SKM-1 treated with dmso at 0.1 percent for 144 hours (cell line): ENCODE results near the gene ST7.
"Not testable (repeated sequence)": the region's sequence is repeated elsewhere in the genome, so short reads cannot be mapped to it uniquely, and the experiment has no call there.

Experiments
- DNase-seq: peaks from one replicate; lab custom pipeline; 2025; ENCODE audit not compliant: unreplicated experiment; lab: John Stamatoyannopoulos, UW

The ST7 gene

DNA sequence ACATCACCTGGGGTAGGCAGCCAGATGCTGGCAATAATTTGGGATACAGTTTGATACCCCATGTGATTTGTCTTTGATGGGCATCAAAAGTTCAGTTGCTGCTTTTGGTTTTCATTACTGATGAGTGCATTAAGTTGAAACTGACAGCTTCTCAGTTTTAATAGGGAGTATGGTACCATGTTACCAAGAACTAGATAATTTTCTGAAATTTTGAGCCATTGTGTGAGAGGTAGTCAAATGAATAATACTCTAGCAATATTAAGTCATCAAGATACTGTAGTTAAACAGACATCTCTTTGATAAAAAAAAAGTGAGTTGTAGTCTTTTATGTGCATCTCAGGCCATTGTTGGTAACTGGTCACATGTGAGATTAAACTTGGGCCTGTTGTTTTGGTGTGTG is 71.5 kb downstream of the ST7 start:
- DNase-seq, result no peak

DNA sequence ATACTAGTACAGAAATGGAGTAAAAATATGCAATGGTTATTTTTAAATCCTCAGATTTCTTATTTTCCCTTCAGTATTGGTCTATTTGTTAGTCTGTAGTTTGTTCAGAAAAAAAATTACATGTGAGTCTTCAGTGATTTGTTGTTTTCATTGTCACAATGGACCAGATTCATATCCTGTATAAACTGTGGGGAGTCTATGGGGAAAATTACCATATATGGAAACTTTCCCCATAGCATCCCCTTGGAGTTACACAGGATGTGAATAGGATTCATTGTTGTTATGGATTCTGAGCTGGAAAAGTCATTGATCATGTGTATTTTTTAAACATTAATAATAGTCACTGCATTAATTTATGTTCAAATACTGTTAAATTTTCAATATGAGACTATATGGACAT is 72.6 kb downstream of the ST7 start:
- DNase-seq, result no peak

DNA sequence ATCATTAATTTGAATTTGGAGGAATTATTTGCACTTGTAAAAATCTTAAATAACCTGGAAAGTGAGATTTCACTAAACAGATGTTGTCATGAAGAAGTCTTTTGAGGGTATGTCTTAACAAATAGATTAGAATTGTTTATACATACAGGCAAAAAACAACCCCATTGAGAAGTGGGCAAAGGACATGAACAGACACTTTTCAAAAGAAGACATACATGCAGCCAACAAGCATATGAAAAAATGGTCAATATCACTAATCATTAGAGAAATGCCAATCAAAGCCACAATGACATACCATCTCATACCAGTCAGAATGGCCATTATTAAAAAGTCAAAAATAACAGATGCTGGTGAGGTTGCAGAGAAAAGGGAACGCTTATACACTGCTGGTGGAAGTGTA is 77.0 kb downstream of the ST7 start:
- not testable (repeated sequence) for DNase-seq

DNA sequence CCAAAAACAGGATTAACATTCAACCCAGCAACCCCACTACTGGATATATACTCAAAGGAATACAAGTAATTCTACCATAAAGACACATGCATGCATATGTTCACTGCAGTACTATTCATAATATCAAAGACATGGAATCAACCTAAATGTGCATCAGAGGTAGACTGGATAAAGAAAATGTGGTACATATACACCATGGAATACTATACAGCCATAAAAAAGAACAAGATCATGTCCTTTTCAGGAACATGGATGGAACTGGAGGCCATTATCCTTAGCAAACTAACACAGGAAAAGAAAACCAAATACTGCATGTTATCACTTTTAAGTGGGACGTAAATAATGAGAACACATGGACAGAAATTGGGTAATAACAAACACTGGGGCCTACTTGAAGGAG is 77.5 kb downstream of the ST7 start:
- DNase-seq, result not testable (repeated sequence)

DNA sequence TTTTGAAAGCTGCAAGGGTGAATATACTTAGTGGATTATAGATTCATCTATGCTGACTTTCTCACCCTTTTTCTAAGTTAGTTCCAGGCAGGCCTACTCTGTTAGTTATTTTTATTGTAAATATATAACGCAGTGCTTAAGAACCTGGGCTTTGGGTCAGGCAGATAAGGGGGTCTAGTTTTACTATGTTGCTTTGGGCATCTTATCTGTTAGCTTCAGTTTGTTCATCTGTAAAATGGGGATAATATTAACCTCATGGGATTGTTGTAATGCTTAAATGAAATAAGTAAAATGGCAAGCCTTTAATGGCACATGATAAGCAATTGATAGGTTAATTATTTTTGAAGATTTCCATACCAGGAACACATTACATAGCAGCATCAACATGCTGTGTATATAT is 79.5 kb downstream of the ST7 start:
- DNase-seq, result no peak

DNA sequence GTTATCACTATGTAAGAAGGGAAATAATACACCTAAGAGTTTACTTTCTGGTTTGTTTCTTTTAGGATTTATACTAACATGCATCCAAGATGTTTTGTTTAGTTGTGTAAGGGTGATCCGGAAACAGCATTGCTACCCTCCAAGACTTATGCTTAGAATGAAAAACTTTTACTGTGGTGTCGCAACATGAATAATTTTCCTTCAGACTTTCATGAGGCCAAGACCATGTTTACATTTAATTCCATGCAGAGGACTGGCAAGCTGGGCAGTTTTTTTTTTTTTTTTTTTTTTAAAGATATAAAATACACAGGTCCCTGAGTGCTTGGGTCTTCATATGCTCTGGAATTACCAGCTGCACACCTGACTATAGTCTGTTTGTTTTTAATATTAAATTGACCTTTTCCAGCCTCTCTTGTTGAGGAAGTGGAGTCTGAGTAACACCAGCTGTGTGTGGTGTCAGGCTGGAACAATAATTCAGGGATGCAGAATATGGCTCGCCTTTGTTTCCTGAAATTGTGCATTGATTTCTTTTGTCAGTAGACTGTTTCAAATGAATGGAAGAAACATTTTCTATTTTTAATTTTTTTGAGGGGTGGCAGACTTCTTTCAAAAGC is 81.7 kb downstream of the ST7 start:
- no peak for DNase-seq

DNA sequence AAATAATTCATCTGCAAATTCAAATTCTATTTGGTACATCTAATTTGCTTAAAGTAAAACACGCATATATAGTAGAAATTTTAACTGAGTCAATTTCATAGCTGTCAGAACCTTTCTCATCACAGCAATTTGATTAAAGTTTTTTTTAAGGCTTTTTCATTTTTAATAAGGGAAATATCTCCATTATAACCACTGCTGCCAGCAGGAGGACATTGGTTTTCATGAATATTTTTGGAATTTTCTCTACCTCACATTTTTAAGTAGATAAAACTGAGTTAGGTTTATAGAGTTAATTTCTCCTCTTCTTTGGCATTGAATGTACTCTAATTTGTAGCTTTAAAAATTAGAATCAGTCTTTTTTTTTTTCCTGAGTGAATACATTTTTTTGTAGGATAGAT is 82.2 kb downstream of the ST7 start:
- DNase-seq, result no peak

DNA sequence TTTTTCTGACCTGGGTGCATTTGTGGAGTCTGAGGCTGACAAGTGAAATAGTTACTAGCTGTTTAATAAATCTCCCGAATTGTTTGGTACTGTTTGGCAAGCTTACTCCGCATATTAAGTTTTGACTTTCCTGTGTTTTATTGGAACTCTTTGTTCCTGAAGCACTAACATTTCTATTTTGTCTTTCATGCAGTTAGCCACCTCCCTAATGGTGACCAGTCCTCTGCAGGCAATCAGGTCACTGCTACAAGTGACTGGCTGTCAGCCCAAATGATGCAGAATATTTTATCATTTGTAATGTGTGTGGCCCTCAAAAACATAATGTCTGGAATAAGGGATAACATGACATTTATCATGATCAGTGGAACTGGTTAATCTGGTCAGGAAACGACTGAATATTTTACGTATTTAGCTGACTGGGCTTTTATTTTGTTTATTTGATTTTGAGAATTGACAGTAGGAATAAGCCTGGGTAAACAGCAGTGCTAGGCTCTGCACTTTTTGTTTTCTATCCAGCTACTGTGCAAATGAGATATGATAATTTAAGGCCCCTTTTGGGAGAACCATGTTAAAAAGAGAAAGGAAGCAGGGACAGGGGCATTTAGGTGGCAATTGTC is 82.9 kb downstream of the ST7 start:
- DNase-seq, result no peak

DNA sequence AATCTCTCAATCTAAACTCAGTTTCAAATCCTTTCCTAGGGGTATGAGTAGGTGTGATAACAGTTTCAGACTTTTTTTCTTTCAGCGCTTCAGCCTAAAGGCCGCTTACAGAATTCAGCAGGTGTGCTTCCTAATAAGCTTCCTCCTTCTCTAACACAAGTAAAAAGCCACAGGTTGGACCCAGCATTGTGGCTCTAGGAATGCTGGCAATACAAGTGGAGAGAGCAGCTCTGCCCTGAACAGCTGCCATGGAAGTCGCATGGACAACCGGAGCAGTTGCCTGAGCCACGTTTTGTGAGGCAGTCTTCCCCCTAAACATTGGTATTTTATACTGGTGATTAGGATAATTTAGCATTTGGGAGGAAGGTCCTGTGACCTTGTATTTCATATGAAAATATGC is 83.5 kb downstream of the ST7 start:
- no peak for DNase-seq

DNA sequence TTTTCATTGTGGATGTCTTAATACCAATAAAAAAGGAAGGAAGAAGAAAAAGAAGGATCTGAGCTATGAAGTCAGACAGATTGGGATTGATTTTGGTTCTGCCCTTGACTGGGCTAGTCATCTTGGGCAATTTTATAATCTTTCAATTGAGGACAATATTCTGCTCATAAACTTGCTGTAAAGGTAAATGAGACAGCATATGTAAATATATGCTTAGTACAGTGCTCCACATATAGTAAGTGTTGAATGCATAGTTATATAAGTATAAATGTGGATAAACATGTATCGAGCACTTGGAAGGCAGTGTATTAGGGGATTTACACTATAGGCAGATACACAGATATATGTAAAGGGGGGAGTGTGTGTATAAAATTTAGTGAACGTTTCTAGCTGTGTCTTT is 85.1 kb downstream of the ST7 start:
- DNase-seq, result no peak

DNA sequence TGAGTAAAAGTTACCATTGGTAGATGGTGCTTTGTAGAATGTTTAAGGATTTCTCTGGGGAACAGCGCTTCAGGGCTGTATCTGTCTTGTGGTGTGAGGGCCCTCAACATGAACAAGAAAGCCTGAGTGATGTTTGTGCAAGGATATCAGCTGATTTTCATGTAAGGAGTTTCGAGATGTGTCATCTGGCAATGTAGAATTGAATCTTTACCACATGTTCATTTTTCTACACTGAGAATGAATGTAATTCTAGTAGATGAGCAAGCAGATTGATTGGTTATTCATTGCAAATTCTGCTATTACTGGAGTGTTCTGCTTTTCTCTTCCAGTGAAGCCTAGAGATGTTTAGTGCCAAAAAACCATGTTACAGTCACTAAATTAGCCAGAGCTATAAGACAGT is 87.7 kb downstream of the ST7 start:
- DNase-seq, result no peak

DNA sequence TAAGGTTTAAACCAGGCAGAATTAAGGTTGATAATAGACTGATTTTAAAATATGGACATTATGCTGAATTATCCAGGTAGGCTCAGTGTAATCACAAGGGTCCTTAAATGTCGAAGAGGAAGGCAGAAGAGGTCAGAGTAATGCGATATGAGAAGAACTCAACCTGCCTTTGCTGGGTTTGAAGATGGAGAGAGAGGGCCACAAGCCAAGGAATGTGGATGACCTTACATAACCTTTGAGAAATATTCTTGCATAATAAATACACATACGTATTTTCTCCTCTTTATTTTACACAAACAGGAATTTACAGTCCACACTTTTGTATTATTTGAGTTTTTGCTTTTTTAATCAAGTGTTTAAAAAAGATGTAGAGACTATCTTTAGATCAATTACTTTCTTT is 88.5 kb downstream of the ST7 start:
- no peak for DNase-seq

DNA sequence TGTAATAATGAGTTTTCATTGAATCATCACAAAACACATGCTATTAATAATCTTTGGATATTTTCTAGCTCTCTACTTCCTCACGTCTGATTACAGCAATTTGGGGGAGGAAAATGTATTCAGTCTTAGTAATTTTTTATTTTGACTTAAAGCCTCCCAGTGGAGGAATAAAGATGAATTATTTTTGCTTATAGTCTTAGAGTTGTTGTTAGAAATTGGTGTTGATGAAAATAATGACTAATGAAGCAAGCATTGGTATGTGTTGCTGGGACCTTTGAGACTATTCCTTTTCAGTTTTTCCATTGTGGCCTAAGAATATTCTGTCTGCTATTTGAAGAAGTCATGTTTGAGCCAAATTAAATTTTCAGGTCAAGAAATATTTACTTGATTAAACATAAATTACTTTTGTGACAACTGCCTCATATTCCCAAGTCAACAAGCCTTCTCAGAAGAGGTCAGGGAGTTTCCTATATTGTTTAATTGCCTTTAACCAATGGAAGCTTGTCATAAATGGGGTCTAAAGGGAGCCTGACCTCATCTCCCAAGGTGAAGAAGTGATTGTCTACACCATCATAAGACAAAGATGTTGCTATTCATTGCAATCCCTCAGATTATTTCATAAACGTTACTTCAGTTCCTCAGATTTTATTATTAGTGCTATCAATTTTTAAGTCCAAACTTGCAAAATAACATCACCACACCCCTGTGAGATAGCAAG is 90.0 kb downstream of the ST7 start:
- DNase-seq, result no peak

DNA sequence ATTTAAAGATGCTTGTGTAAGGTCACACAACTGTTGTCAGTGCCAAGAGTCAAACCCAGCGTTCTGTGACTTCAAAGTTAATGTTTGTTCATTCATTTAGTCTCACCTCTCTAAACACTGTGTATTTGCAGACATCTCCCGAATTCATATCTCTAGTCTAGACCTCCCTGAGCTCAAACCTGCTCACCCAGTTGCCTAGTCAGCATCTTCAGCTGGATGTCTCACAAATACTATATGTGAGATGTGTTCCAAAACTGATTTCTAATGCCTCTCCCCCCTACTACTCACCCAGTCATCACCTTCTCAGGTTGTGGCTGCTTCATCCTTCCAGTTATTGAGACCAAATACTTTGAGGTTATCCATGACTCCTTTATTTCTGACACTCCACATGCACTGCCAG is 91.4 kb downstream of the ST7 start:
- DNase-seq, result no peak

DNA sequence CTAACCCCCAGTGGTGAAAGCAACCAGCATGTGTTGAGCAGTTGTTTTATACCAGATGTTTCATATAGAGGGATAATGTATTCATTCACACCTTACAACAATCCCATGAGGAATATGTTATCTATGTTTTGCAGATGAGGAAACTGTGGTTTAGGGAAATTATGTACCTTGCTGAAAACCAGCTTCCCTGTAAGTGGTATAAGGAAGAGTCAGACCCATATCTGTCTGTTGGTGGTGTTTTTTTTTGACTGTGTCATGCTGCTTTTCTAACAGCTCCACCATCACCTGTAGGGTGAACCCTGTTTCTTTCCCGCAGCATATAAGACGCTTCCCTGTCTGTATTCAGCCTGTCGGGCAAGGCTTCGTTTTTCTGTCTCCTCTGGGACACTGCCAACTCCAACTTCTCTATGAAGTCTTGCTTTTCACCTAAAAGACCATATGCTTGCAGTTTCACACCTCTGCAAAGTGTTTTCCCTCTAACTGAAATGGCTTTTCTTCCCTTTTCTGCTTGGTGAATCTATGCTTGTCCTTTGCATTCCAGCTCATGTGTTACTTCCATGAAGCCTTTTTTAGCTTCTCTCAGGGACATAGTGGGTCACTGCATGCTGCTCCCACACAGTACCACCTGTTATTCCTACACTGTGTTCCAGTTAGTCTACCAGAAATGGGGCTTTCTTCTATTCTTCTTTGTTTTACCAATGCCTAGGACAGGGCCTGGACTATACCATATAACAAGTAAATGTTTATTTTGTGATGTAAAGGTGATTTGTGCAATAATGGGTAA is 92.8 kb downstream of the ST7 start:
- no peak for DNase-seq

DNA sequence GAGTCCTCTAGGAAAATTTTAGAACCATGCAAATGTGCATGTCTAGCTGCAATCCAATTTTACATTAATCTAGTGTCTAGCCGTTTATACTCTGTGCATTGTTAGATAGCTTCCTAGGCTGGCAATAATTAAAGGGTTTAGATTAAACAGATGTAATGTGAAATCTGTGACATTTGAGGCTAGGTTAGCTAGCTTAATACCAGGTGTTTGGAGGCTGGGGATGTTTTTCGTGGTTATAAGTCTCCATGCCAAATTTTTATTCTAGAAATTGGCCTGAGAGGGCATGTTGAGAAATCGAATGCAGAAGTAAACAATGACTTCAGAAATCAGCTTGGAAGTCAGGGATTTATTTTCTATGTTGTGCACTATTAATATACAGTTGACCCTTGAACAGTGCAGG is 94.2 kb downstream of the ST7 start:
- no peak for DNase-seq

DNA sequence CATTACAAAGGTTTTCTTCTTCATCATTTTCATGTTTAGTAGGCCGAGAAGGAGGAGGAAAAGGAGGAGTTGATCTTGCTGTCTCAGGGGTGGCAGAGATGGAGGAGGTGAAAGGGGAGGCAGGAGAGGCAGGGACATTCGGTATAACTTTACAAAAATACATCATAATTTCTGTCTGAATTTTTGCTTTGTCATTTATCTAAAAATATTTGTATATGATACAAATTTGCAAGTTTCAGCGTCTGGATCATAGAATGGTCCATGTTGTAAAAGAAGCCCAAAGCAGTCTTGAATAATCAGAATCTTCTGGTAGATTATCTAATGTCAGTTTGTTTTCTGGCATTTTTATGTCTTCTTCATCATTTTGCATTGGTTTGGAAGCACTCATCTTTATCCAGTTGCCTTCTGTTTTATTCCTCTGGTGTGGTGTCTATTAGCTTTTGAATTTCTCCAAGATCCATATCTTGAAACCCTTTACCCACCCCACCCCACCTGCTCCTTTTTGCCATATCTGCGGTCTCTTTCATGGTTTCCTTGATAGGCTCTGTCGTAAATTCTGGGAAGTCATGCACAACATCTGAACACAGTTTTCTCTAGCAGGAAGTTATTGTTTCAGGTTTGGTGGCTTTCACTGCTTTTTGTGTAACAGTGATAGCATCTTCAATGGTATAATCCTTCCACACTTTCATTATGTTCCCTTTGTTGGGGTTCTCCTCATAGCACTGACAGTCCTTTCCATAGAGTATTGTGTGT is 95.0 kb downstream of the ST7 start:
- no peak for DNase-seq

DNA sequence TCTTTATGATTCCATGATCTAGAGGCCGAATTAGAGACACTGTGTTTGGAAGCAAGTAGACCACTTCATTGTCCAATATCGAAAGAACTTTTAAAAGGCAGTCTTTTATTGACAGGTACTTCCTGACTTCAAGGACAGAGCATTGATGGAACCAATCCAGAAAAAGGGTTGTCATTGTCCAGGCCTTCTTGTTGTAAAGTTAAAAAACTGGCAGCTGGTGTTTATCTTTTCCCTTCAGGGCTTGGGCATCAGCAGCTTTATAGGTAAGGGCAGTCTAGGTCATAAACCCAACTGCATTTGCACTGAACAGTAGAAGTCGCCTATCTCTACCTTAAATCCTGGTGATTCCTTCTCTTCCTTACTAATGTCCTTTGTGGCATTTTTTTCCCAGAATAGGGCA is 95.6 kb downstream of the ST7 start:
- no peak for DNase-seq

DNA sequence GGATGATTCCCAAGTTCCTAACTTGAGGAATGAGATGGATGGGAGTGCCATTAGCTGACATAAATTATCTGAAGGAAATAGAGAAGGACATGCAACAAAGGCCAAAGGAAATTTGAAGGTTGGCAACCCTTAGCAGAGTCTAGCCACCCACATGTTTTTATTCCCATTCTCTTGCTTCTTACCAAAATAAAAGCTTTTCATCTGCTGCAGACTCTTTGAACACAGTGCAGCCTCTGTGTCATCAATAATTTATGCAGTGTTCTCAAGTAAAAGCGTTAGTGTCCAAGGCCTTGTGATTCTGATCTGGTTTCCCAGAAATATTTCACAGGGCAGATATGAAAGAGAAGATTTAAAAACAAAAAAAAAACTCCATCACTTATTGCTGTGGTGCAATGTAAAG is 98.5 kb downstream of the ST7 start:
- no peak for DNase-seq

DNA sequence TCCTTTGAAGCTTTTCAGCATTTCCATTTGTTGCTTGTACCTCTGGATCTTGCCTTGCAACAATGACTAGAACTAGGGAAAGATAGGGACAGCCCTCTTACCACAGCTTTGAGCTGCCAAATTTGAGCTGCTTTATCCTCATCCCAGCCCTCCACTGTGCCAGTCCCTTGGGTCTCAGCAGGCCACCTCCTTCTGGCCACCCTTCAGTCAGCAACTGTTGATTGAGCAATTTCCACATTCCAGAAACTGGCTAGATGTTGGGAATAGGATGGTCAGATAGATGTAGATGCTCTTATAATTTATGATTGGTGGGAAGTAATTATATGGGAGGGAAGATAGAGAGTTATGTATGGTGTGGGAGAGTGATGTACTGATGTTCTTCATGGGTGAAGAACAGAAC is 100.1 kb downstream of the ST7 start:
- DNase-seq, result no peak

DNA sequence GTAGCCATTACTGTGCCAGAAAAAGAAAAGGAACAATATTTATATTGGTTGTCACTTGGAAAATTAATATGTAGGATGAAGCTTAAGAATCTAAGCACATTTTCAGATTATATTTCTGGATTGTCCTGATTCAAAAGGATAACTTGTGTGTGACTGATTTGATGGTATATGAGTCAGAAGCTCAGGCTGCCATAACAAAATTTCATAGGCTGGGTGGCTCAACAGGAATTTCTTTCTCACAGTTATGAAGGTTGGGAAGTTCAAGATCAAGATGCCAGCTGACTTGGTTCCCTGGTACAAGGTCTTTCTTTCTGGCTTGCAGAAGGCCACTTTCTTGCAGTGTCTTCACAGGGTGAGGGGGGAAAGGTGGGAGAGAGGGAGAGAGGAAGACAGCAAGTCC is 108.5 kb downstream of the ST7 start:
- DNase-seq, result no peak
